WI38 (cell line): Measurements from ENCODE around the gene CMTM2.

Experiments used
- H3K4me3 ChIP-seq: 2 replicates; pipeline ENCODE4 v1.5.1; 2011; ENCODE audit warnings: low read depth, mild to moderate bottlenecking, control low read depth, low read length
- TF ChIP-seq, protein P1 (sequence below): IDR thresholded peaks from 2 replicates; pipeline ENCODE4 v1.5.1; 2012; ENCODE audit warnings: low read depth, mild to moderate bottlenecking, control low read depth, low read length

The CMTM2 gene

DNA sequence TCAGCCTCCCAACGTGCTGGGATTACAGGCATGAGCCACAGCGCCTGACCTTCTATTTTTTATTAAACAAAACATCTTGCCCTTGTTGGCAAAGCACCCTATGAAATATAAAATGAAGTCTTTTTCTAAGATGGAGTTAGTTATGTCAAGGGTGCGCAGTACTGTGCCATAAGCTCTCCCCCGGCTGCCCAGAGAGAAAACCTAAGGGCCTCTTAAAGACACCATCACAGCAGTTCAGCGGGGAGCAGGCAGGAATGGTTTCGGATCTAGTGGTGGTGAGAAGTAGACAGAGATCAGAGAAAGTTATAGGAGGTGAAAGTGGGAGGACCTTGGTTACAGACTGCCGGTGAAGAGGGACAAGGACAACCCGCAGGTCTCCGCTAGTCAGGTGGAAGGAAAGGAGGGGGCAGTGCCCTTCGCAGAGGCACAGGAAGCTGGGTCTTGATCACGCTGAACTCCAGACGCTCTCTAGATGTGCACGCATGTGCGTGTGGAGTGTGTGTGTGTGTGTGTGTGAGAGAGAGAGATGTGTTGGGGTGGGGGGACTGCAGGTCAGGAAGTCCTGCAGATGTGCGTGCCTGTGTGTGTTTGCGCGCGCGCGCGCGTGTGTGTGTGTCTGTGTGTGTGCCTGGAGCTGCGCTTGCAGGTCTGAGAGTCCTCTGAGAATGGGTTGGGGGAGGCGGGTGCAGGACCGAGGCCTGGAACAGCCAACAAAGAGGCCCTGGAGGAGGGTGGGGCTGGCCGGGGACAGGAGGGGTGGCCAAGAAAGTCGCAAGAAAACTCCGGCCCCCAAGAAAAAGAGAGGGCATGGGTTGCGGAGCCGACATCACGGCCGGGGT lies 24.5 kb downstream of the CMTM2 start:
- TF ChIP-seq, protein P1, sequence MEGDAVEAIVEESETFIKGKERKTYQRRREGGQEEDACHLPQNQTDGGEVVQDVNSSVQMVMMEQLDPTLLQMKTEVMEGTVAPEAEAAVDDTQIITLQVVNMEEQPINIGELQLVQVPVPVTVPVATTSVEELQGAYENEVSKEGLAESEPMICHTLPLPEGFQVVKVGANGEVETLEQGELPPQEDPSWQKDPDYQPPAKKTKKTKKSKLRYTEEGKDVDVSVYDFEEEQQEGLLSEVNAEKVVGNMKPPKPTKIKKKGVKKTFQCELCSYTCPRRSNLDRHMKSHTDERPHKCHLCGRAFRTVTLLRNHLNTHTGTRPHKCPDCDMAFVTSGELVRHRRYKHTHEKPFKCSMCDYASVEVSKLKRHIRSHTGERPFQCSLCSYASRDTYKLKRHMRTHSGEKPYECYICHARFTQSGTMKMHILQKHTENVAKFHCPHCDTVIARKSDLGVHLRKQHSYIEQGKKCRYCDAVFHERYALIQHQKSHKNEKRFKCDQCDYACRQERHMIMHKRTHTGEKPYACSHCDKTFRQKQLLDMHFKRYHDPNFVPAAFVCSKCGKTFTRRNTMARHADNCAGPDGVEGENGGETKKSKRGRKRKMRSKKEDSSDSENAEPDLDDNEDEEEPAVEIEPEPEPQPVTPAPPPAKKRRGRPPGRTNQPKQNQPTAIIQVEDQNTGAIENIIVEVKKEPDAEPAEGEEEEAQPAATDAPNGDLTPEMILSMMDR = no peak
- peak overlapping the region; percentile 81 for H3K4me3 ChIP-seq

DNA sequence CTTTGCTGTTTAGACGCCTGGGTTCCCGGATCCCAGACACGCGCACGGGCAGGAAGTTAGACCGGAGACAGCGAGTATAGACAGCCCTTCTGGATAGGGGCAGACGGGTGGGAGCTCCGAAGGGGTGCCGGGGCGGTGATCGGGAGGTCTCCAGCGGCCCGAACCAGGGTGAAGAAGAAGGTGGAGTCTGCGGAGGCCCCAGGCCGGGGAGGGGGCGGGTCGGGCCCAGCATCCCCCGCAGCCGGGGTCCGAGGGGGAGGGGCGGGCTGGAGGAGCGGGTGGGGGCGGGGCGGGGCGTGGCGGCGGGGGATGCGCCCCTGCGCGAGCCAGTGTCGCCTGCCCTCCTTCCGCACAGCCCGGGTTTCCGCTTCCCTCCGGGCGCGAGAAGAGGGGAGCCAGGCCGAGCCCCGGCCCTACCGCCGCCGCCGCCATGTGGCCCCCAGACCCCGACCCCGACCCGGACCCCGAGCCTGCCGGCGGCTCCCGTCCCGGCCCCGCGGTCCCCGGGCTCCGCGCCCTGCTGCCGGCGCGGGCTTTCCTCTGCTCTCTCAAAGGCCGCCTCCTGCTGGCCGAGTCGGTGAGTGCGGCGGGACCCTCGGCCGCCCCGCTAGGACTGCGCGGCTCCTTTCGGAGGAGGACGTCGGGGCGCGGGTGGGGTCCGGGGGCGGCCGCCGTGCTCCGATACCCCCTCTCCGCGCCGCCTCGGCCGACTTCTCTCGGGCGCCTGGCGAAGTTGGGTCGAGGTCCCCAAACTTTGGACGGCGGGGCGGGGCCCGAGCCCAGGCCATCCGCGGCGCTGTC lies 25.3 kb downstream of the CMTM2 start, which contains the start of gene CMTM3:
Gene CMTM3, plus strand, starts transcription at position 329 of the 801 bp plus-strand sequence. Its CDS starts 102 bp downstream, at position 431.
- TF ChIP-seq, protein P1 = peak; percentile 31
- H3K4me3 ChIP-seq = peak within 1 kb of the TSS; percentile 81

DNA sequence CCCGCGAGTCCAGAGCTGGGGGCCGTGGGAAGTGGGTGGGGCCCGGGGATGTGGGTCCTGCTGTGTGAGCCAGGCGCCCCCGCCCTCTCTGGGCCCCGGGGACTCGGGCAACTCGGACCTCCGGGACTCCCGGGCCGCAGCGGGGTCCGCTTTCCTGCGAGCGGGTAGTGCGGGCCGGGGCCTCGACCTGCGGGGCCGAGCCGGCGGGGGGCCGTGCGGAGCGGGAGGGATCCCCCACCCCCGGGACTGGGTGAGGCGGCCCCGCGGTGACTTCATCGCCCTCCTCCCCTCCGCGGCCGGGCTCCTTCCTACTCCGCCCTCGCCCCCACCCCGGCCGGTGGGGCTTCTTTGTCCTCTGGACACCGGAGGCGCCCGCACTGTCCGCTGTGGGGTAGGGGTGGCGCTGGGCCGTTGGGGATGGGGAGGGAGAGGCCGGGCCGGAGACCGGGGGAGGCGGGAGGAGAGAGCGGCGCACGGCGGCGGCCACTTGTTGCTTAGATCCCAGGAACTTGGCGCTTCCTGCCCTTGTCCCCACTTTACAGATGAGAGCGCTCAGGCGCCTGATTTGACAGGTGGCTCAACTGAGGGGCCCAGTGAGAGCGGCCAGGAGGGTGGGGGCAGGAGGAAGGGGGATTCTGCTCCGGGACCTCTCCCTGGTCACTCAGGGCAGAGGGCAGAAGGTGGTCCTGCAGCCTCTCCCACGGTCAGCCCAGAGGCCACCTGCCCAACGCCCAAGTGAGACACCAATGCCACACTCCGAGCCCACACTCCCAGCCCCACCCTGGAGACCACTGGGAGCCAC lies 26.1 kb downstream of the CMTM2 start:
- H3K4me3 ChIP-seq = peak overlapping the region; percentile 81
- TF ChIP-seq, protein P1 = no peak; the same call in 1 of the 2 replicates

DNA sequence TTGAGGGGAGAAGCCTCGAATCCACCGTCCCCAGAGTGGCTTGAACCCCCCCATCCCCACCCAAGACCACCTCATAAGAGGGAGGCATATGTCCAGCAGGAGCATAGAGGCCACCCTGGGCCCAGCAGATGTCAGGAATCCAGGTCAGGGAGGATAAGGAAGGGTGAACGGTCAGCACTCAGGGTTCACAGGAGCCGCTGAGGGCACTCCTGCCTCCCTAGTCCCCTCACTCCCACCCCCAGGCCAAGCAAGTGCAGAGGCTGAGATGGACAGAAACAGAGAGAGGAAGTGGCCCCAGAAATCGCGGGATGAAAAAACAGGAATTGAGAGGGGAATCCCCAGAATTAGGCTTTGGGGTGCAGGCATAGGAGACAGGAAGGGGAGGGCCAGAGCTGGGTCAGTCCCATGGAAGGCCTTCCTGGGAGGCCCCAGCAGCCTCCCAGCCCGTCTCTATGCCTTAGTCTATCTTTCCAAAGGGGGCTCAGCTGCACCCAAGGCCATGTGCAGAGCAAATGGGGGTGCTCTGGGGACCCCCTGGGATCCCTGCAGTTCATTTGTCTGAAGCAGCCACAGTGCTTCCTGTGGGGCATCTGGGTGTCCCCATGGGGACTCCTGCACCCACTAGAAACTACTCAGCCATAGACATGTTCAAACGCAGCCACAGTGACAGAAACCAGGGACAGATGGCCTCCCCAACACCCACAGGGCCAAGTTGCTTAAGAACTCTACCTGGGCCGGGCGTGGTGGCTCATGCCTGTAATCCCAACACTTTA lies 26.9 kb downstream of the CMTM2 start:
- TF ChIP-seq, protein P1 = no peak
- H3K4me3 ChIP-seq = peak overlapping the region; percentile 81

DNA sequence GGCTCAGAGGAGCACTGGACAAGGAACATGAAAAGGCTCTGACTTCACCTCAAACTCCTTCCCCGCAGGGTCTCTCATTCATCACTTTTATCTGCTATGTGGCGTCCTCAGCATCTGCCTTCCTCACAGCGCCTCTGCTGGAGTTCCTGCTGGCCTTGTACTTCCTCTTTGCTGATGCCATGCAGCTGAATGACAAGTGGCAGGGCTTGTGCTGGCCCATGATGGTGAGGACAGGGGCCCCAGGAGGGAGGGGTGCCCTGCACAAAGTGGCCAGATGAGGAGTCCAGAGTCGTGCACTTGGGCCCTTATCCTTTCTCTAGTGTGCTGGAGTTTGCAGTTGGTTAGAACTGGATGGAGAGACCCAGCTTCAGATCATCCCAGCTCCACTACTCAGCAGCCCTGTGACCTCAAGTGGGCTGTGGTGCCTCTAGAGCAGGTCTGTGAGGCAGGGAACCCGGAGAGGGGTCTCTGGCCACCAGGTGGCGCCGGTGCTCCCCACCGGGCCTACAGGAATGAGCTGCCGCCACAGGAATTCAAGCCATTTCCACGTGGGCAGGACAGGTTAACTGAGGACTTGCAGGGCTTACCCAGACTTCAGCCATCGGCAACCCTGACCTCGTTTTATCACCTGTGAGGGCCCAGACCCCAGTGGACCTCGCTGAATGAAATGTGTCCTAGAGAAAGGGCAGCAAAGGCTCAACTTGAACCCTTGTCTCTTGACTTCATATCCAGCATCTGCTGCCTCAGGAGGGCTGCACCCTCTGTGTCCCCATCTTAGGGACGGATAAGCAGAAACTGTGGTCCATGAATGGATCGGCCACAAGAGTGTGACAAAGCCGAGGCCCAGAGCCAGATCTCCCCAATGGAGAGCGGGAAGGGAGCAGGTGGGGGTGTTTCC lies 29.2 kb downstream of the CMTM2 start:
- TF ChIP-seq, protein P1 = peak; percentile 91
- H3K4me3 ChIP-seq = no peak overlapping the region

DNA sequence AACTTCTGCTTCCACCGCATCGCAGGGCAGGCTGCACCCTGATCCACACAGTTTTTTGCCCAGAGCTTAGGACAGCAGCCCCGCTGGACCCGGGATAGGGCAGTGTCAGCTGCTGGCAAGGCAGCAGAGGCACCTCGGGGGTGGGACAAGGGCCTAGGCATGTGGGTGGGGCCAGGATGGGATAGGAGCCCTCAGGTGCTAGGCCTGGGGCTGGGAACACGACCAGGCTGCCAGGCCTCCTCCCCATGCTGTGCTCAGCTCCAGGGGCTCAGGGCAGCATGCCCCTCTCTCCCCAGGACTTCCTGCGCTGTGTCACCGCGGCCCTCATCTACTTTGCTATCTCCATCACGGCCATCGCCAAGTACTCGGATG lies 29.9 kb downstream of the CMTM2 start:
- no peak overlapping the region for H3K4me3 ChIP-seq

More for the DNA sequence above, 29.9 kb downstream of the CMTM2 start:
- TF ChIP-seq, protein P1 = no peak
